ENCODE data around the gene HLCS. TPM values are rescaled to one million over a fixed set of nuclear protein-coding genes. Genes with fewer than 3 reads are reported as not detected.

The HLCS gene
- total RNA-seq, 2 donors from 2014 or later = 6.9 to 10.0 TPM

GRCh38 chr21:36841866-36842265 lies 124.6 kb downstream of the HLCS start:
- no peak for TF ChIP-seq CTCF (IDR thresholded peaks at IDR 0.05)
- no peaks in the 10 kb centered on the region for H3K27me3 ChIP-seq
- no peaks in the 10 kb centered on the region for H3K9me3 ChIP-seq
- H3K4me1 ChIP-seq = no peaks in the 10 kb centered on the region
- no peak overlapping the region for H3K27ac ChIP-seq
- no peak for DNase-seq (ENCODE audit: low spot score)
- no peak overlapping the region for H3K4me3 ChIP-seq
- H3K36me3 ChIP-seq = no peaks in the 10 kb centered on the region

GRCh38 chr21:36839735-36840134 lies 126.7 kb downstream of the HLCS start:
- Histone ChIP-seq H3K9me3 (no peaks in the 10 kb centered on the region), H3K27me3 (no peaks in the 10 kb centered on the region), H3K27ac (no peak overlapping the region), H3K36me3 (no peaks in the 10 kb centered on the region), H3K4me3 (no peak overlapping the region), H3K4me1 (peaks cover 0 to 8% of the 10 kb centered on the region in 2 donors)
- TF ChIP-seq CTCF (IDR thresholded peaks at IDR 0.05) = no peak
- DNase-seq (ENCODE audit: low spot score) = no peak

- H3K4me3 ChIP-seq = no peak overlapping the region
- H3K27ac ChIP-seq = no peak overlapping the region
- DNase-seq (ENCODE audit: low spot score) = no peak
- H3K36me3 ChIP-seq = no peaks in the 10 kb centered on the region
- H3K27me3 ChIP-seq = no peaks in the 10 kb centered on the region
- no peak for TF ChIP-seq CTCF (IDR thresholded peaks at IDR 0.05)
- H3K4me1 ChIP-seq = peaks cover 0 to 8% of the 10 kb centered on the region in 2 donors
- H3K9me3 ChIP-seq = no peaks in the 10 kb centered on the region
Observed at GRCh38 chr21:36839123-36839522, 127.3 kb downstream of the HLCS start.

- DNase-seq (ENCODE audit: low spot score) = no peak
Observed at GRCh38 chr21:36835383-36835795, 131.1 kb downstream of the HLCS start.

GRCh38 chr21:36834192-36834591 lies 132.3 kb downstream of the HLCS start:
- peaks cover 0 to 8% of the 10 kb centered on the region in 2 donors for H3K4me1 ChIP-seq
- H3K27me3 ChIP-seq = no peaks in the 10 kb centered on the region
- H3K36me3 ChIP-seq = no peaks in the 10 kb centered on the region
- DNase-seq (ENCODE audit: low spot score) = no peak
- no peak for TF ChIP-seq CTCF (IDR thresholded peaks at IDR 0.05)
- no peak overlapping the region for H3K4me3 ChIP-seq
- no peak overlapping the region for H3K27ac ChIP-seq
- no peaks in the 10 kb centered on the region for H3K9me3 ChIP-seq

More at GRCh38 chr21:36835383-36835795, 131.1 kb downstream of the HLCS start:
- TF ChIP-seq CTCF (IDR thresholded peaks at IDR 0.05) = no peak
- Histone ChIP-seq H3K9me3 (no peaks in the 10 kb centered on the region), H3K36me3 (no peaks in the 10 kb centered on the region), H3K4me1 (peaks cover 0 to 8% of the 10 kb centered on the region in 2 donors), H3K27ac (no peak overlapping the region), H3K27me3 (no peaks in the 10 kb centered on the region), H3K4me3 (no peak overlapping the region)

GRCh38 chr21:36830100-36830499 lies 136.4 kb downstream of the HLCS start:
- Histone ChIP-seq H3K27me3 (no peaks in the 10 kb centered on the region), H3K4me3 (no peak overlapping the region), H3K9me3 (no peaks in the 10 kb centered on the region), H3K27ac (no peak overlapping the region), H3K36me3 (no peaks in the 10 kb centered on the region), H3K4me1 (no peaks in the 10 kb centered on the region)
- TF ChIP-seq CTCF (IDR thresholded peaks at IDR 0.05) = no peak
- no peak for DNase-seq (ENCODE audit: low spot score)

Data from right atrium auricular region (tissue), 2 donors.